GM11168 (cell line): Measurements from ENCODE around the gene CAMKK1.

Experiments
- in situ Hi-C: fragments of 300-500 bp; cut with MboI; formaldehyde crosslinking; loops from one replicate; pipeline ENCODE4 v1.12.0; 2022; ENCODE audit warnings: low sequenced_read_pairs; ENCODE audit not compliant: unreplicated experiment

Gene CAMKK1

GRCh38 chr17:3893003-3893719 is at the start of gene CAMKK1:
CAMKK1 (minus strand) TSS chr17:3893053; CDS start chr17:3885687, 7,366 bp downstream.
- in situ Hi-C loops = no loop called here

DNA sequence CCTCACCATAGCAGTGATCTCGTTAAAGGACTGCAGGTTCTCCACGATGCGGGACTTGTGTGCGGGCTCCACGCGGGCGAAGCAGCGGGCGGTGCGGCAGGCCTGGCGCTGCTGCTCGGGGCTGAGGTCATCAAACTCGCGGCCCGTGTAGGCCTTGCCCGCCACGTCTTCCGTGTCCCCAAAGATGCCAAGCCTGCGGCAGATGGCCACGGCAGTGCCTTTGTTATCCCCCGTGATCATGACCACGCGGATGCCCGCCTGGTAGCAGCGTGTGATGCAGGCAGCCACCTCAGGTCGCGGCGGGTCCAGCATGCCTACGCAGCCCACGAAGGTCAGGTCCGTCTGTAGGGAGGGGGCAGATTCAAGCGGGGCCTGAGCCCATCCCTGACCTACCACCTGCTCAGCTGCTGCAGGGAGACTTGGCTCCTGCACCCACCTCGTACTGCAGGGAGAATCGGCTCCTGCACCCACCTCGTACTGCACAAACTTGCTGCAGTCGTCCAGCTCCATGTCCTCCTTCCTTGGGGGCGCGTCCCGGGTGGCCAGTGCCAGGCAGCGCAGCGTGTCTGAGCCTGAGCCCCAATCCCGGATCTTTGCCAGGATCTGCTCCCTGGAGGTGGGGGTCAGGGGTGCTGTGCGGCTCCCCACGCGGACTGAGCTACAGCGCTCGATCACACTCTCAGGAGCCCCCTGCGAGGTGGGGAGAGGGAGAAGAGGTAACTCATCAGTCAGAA is 48.3 kb upstream of the CAMKK1 start:
- in situ Hi-C loops = no loop called here

GRCh38 chr17:3937359-3937758 is 44.5 kb upstream of the CAMKK1 start:
- in situ Hi-C loops = no loop called here

DNA sequence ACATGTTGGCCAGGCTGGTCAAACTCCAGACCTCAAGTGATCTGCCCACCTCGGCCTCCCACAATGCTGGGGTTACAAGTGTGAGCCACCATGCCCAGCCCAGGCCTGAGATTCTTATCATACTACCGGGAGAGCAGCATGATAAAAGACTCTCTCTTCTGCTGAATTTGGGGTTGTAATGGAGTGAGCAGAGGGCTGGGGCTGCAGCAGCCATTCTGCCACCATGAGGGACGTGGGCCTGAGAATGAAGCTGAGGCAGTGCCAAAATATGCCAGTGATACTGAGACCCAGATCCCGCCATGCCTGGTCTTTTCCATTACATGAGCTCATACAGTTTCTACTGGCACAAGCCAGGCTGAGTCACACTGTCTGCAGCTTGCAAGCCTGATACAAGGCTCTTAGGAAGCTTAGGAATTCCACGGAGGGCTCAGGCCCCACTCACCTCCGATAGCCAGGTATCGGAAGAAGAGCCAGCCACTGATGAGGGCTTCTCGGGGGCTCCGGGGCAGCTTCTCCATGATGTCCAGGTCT is 43.0 kb upstream of the CAMKK1 start:
- in situ Hi-C loops = no loop called here

GRCh38 chr17:3935140-3935542 is 42.3 kb upstream of the CAMKK1 start:
- in situ Hi-C loops = no loop called here

- in situ Hi-C loops = no loop called here
Measured at GRCh38 chr17:3929764-3930163, 36.9 kb upstream of the CAMKK1 start.

- in situ Hi-C loops = no loop called here
Measured at GRCh38 chr17:3929181-3929580, 36.3 kb upstream of the CAMKK1 start.

DNA sequence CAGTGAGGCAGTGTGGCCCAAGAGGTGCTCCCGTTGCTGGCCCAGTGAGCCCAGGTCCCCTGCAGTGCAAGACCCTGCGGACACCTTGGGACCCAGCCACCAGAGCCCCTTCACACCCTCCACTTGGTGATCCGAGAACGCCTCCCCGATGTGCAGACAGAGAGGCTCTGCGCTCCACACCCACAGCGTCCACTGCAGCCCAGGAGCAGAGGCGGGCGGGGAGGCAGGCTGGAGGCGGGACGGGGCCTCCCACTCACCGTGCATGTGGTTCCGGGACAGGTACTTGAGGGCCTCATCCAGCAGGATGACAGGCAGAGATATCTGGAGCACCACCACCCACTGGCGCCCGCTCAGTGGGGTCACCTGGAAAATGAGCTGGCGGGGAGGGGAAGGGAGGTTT is 35.6 kb upstream of the CAMKK1 start:
- in situ Hi-C loops = no loop called here

GRCh38 chr17:3927628-3928340 is 34.9 kb upstream of the CAMKK1 start:
- in situ Hi-C loops = no loop called here

DNA sequence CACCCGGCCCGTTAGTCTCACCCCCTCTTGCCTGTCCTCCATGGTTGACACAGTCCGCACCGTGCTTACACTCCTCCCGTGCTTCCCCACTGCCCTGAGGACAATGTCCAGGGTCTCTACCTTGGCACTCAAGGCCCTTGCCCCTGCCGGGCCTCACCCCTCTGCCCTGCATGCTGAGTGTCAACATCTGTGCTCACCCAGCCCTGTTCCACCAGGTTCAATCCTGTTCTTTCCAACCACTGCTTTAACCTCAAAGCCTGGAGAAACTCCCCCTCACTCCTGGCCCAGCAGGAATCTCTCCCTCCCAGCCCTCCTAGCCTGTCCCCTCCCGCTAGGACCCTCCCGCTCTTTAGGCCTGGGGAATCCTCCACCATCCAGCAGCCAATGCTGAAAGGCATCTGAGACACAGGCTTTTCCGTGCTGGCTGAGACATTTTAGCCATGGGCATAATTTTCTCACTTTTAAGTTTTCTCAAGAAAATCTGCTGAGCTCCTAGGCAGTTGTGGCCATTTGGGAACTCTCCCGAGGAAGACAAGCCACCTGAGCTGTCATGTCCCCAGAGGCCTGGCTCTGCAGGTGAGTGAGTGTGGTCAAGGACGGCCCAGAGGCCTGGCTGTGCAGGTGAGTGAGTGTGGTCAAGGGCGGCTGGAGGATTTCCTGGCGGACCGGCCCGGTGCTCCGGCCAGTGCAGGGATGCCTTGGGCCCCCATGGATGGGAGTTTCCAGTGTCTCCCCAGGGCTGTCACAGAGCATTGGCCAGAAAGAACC is 34.2 kb upstream of the CAMKK1 start:
- in situ Hi-C loops = no loop called here

- in situ Hi-C loops = no loop called here
Measured at GRCh38 chr17:3925684-3926485, 33.0 kb upstream of the CAMKK1 start.

DNA sequence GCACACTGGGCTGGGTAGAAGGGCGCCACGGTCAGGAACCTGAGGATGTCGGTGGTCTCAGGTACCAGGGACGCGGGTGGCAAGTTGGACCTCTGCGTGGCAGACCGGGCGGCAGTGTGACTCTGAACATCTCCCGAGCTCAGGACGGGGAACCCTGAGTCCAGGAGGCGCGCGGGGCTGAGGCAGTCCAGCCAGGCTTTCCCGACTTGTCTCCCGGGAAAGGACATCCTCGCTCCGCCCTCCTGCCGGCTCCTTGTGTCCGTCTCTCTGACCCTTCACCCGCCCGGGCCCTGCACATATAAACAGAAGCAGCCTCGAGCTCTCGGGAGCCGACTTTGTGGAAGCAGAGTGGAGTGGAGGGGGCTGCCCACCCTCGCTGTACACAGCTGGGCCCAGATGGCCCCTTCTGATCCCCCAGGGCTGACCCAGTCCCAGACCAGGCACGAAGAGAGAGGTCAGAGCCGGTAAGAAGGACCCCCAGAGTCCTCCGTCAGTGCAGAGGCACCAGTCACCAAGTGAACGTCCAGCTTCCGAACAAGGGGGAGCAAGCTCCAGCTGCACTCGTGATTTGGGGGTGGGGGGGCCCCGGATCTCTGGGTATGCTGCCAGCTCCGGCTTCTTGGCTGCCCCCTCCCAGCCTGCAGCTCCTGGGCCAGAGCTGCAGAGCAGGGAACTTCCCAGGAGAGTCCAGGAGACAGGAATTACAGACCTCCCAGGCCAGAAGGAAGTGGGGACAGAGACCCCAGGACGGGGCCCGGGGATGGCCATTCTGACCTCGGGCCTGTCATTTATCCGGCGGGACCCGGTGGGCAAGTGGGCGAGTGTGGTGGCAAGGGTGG is 31.9 kb upstream of the CAMKK1 start:
- in situ Hi-C loops = no loop called here

GRCh38 chr17:3923466-3924190 is 30.8 kb upstream of the CAMKK1 start:
- in situ Hi-C loops = no loop called here

GRCh38 chr17:3922765-3923164 is 29.9 kb upstream of the CAMKK1 start:
- in situ Hi-C loops = no loop called here

GRCh38 chr17:3921502-3922319 is 28.9 kb upstream of the CAMKK1 start:
- in situ Hi-C loops = no loop called here

GRCh38 chr17:3921006-3921405 is 28.2 kb upstream of the CAMKK1 start:
- in situ Hi-C loops = no loop called here

GRCh38 chr17:3919123-3919624 is 26.3 kb upstream of the CAMKK1 start:
- in situ Hi-C loops = no loop called here
